ENCODE results near the gene TASOR2.

The TASOR2 gene

DNA sequence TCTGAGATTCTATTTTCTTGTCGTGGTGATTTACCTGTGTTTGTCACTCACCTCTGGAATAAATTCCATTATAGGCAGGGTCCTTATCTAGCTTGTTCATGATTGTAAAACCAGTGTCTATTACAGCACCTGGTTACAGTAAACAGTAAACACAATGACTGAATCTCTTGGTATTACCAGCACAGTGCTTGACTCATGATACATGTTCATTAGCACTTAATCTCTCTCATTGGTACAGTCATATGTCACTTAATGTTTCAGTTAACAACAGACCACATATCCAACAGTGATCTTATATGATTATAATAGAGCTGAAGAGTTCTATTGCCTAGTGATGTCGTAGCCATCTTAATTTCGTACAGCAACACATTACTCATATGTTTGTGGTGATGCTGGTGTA is 1.6 kb upstream of the TASOR2 start:
- DNase-seq (ENCODE audit: low spot score) = no peak

DNA sequence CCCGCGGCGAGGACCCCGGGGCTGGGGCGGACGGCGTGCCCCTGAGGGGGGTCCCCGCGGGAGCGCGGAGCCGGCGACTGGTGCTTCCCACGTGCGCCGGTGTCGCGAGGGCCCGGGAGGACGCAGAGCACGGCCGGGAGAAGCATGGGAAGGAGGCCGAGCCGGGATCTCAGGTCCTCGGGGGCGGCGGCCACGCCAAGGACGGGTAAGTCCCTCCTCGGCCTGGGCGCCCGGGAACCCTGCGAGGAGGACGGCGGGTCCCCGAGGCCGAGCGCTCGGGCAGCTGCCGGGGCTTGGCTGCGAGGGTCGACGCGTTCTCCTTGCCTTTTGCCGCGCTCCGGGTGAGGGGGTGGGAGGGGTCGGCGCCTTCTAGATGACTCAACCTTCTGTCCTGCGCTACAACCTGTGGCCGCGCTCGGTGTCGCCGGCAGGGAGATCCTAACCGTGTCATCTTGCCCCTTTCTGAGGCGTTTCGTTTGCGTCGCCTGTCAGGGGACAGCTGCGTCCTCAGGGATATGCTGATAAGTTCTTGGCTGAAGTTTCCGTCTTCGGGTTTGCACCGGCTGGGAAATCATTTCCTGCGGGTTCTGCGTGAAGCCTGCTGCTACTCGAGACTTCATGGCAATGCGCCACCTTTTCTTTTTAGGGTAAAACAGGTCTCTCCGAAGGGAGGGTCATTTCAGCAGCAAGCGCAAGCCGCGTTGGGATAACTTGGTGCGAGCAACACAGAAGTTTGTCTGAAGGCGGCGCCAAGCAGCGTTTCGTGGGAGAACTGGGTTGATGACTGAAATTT is 529 bp downstream of the TASOR2 start:
- peak; percentile 60 for DNase-seq (ENCODE audit: low spot score)

DNA sequence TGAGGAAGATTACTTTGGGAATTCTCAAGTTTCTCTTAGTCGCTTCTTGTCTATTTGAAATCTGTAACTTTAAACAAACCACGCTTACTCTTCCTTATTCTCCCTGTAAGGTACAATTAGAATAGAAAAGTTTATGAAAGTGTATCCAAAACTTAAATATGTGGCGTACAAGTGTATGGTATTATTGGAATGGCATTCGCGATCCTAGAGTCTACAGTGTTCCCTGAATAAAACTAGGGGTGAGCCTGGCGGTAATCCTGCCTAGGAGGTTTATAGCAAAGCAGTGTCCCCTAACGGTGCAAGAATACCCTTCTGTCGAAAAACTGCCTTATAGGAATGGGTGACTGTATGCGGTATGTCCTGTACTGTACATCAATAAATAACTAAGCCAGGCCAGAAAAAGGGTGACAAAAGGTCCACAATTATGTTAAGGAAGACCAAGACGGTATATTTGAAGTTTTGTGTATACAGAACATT is 1.2 kb downstream of the TASOR2 start:
- no peak for DNase-seq (ENCODE audit: low spot score)

DNA sequence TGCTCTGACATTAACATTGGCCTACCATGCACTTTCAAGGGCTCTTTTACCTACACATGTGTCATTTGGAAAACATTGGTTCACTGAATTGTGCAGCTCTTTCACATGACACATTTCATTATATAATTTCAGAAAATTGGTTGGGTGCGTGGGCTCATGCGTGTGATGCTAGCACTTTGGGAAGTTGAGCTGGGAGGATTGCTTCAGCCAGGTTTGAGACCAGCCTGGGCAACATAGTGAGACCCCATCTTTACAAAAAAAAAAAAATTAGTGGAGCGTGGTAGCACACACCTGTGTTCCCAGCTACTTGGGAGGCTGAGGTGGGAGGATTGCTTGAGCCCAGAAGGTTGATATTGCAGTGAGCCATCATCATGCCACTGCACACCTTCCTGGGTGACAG is 3.9 kb downstream of the TASOR2 start:
- DNase-seq (ENCODE audit: low spot score) = no peak

DNA sequence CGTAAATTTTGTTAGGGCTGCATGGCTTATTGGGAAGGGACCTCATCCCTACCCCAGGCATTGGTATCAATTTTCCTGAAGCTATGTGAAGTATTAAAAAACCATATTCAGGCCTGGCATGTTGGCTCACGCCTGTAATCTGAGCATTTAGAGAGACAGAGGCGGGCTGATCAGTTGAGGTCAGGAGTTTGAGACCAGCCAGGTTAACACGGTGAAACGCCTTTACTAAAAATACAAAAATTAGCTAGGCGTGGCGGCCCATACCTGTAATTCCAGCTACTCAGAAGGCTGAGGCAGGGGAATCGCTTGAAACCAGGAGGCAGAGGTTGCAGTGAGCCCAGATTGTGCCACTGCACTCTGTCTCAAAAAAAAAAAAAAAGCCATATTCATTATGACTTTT is 7.1 kb downstream of the TASOR2 start:
- no peak for DNase-seq (ENCODE audit: low spot score)

DNA sequence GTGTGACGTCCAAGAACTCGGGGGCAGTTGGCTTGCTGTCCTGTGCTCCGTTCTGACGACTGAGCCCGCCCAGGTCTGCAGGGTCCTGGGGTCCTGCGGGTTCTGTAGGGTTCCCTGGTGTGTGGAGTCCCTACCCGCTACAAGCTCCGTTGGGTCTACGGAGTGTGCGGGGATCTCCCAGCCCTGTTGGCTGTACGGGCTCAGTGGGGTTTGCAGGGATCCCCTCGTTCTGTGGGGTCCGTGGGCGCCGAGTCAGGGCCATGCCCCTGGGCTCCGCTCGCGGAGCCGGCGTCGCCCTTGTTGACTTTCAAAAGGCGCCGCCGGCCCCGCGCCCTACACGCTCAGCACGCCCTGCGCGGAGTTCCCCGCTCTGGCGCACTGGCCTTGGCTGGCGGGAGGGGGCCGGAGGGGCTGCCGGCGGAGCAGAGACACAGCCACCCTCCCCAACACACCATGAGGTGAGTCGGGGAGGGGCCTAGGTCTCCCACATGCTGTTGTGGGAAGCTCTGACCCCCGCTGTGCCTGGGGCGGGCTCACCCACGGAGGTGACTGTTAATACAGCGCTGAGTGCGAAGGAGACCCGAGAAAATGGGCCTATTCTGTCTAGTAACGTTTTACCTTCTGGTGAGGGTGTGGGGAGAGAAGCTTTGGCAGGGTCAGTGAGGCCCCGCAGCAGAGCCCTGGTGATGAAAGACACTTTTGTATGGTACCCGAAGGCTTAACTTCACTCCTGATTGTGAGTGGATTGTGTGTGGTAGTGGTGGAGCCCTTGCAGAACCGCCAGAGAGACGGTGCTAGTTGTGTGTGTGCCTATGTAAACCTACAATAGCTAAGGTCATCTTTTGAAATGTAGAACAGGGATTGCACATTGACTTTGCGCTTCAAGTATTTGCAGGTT is 8.1 kb downstream of the TASOR2 start:
- DNase-seq (ENCODE audit: low spot score) = peak; percentile 56

DNA sequence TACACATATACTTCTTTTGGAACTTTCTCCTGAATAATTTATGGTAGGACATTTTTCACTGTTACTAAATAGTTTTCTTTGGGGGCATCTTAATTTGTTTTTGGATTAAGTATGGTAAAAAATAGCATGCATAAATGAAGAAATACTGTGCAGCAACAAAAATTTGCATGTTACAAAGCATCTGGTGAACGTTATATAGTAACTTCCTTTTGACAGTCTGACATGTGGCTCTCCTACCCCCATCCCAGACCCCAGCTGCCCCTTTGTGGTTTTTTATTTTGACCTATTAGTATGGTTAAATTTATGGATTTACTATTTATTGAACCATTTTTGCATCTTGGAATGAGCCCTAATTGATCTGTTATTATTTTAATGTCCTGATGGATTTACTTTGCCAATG is 9.9 kb downstream of the TASOR2 start:
- no peak for DNase-seq (ENCODE audit: low spot score)

DNA sequence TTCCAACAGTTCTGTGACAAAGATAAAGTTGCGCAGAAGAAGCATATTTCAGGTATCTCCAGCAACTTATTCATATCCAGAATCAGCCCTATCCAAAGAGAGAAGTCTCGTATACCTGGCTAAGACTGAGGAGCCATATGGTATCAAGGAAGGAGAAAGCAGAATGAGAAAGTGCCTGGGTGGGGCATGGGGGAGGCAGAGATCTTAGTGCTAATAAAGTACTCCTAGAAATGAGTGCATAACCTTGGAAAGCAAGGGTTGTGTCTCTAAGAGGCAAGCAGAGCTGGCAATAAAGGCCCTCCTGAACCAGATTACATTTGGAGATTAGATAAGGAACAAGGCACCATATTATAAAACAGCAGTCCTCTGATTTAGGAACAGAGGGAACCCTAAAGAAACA is 12.7 kb downstream of the TASOR2 start:
- DNase-seq (ENCODE audit: low spot score) = no peak

DNA sequence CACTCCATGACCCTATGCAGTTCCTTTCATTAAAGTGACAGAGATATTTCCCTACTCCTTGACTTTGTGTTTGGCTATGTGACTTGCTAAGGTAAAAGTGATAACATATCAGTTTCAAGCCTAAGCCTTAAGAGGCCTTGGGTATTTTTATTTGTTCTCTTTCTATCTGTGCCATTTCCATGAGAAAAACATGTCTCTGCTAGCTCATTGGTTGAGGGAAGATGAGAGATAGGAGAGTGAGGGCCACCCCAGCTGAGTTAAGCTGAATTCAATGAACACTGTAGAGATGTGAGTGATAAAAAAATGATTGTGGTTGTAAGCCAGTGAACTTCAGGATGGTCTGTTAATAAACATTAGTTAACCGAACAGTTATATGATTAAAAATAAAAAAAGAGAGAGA is 13.4 kb downstream of the TASOR2 start:
- DNase-seq (ENCODE audit: low spot score) = no peak

DNA sequence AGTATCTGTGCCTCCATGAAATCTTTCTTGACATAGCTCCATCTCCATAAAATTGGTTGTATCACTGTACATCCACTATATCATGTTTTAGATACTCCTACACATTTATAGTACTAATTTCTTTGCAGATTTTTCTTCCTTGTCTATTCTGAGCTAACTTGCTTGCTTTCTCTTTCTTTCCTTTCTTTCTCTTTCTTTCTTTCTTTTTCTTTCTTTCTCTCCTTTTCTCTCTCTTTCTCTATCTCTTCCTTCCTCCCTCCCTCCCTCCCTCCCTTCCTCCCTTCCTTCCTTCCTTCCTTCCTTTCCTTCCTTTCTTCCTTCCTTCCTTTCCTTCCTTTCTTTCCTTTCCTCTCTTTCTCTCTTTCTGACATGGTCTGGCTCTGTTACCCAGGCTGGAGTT is 23.7 kb downstream of the TASOR2 start:
- DNase-seq (ENCODE audit: low spot score) = no peak

DNA sequence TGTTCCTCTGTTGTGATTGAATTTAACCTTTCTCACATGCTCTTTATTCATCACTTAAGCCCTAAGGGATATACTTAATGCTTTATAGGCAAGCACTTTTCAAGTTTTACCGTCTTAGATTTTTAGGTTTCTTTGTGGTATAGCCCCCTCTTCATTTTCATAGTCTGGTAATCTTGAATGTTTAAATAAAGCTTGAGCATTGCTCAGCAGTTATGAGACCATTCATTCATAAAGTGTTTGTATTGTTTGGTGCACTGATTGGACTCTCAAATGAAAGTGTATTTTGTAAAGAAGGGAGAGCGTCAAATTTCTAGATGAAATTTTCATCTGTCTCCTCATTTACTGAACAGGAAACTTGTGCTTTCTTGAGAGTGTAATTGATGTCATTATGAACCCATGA is 25.2 kb downstream of the TASOR2 start:
- no peak for DNase-seq (ENCODE audit: low spot score)

DNA sequence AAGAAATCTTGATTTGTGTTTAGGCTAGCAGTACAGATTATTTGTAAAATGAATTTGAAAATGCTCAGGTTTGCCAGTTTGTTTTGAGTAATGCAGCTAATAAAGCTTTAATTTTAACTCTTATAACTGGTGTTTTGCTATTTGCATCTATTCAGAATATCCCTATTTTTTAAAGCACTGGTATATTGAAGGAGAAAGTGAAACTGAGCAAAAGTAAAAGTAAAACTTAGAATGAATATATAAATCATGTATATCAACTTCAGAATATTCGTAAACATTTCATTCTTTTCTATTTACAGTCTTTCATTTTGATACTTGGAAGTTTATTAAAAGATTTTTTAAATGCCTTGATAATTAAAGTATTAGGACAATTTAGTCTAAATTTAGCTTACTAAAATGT is 26.2 kb downstream of the TASOR2 start:
- DNase-seq (ENCODE audit: low spot score) = no peak

DNA sequence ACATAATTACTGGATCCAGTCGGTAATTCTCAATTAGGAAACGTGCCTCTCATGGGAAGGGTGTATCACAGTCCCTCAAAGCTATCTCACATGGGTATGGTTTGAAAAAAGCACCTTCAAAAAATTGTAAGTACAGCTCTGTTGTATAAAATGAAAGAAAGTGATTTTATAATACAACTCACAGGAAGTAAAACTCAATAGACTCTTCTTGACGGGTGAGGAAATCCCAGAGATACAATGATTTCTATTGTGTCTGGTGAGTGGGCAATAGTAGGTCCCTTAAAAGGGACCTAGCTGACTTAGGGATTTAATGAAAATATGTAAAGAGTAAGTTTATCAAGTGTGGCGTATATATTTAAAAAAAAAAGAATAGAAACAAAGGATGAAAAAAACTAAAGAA is 27.0 kb downstream of the TASOR2 start:
- DNase-seq (ENCODE audit: low spot score) = no peak

DNA sequence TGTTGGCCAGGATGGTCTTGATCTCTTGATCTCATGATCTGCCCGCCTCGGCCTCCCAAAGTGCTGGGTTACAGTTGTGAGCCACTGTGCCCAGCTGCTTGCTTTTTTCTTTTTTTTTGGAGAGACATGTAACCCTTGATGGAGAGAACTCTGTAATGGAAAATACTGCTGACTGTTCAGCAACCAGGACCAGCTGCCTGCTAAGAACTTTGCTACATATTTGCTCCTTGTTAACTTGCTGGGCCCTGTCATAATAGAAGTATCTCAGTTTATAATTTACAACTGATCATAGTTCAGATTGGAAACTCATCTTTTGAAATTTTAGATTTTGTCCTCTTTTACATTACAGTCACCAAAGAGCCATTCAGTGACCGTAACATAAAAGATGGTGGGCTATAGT is 34.9 kb downstream of the TASOR2 start:
- DNase-seq (ENCODE audit: low spot score) = no peak

DNA sequence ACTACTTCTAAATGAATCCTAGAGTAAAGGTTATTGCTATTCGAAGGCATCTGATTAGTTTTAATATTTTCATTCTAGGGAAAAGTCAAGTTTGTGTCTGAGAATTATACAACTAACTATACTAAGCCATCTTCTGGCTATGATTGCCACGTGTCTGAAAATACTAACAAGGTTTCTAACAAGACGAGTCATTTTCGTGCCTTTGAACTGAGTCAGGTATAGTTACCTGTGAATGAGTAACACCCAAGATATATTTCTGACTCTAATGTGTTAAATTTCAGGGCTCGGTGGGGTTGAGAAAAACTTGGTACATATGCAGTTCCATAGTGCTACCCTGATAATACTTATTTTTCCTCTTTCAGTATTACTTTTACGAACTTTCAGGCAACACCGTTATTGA is 35.5 kb downstream of the TASOR2 start:
- DNase-seq (ENCODE audit: low spot score) = no peak

DNA sequence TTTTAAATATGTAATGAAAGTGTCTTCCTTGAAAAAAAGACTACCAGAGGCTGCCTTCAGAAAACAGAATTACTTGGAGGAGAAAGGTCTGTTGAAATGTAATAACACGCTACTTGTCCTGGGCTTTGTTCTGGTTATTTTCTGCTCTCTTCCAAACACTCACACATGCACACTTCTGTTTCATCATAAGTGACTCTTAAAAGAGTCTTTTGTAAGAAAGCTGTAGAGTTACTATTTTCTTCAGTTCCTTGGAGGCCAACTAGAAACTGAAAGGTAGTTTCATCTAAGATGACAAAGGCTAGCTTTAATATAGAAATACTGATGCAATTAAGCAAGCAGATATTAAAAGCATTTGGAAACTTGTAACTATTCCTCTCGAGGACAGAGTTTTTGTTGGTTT is 39.1 kb downstream of the TASOR2 start:
- DNase-seq (ENCODE audit: low spot score) = no peak

DNA sequence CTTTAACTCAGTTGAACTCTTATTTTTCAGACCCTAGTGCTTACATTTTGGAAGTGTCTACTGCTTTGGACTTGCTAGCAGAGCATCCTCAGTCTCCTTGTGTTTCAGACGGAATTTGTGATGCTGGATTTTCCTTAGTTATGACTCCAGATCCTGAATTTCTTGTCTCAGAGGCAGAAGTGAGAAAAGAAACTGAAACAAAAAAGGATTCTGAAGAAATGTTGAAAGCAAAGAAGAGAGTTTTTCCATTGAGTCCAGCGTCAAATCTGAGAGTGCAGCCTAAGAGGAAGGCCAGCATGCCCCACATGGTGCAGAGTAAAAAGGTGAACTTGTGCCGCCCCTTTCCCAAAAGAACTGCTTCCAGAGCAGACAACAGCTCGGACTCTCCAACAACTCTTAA is 46.1 kb downstream of the TASOR2 start:
- DNase-seq (ENCODE audit: low spot score) = no peak

DNA sequence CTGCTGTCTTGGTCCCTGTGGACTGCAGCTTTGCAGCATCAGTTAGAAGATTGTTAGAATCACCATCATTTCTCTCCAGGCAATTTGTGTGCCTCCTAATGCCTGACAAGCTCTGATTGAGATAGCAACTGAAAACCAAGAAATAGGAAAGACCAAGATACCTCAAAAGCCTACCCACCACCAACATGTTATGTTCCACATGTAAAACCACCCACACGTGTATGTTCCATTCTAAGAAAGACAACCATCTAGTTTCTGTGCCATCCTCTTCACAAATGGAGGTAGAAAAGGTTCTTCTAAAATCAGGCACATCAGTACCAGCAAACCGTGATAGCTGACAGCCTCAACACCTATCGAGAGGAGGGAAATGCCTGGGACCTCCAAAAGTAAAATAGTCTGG is 46.9 kb downstream of the TASOR2 start:
- no peak for DNase-seq (ENCODE audit: low spot score)

DNA sequence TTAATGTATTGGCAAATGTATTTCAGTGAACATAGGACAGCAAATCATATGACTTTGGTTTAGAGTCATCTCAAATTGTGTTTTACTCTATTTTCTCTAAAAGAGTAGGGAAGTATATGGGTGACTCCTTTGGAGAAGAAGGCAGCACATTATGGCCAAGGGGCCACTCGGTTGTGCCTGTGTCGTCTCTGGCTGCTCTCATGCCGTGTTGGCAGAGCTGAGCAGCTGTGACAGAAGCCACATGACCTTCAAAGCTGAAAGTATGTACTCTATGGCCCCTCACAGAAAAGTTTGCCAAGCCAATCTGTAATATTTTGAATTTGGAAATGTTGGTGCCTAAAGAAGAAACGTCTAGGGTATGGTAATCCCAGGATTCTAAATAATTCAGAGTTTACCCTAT is 47.5 kb downstream of the TASOR2 start:
- no peak for DNase-seq (ENCODE audit: low spot score)
